Trophoblast cell (in vitro differentiated cells and primary cell): ENCODE data around the gene TMEM181.

Source experiments
- DNase-seq, 2 donors: peaks; one replicate each; pipeline ENCODE4 v3.0.0-alpha.2; 2016
- H2AFZ ChIP-seq: 2 replicates; pipeline ENCODE4 v1.6.1; 2013; ENCODE audit warnings: low read length, moderate library complexity, mild to moderate bottlenecking; ENCODE audit not compliant: insufficient read depth, poor library complexity
- H2AK5ac ChIP-seq: 2 replicates; pipeline ENCODE4 v1.6.1; 2013; ENCODE audit warnings: mild to moderate bottlenecking, low read length
- H2BK120ac ChIP-seq: 2 replicates; pipeline ENCODE4 v1.6.1; 2013; ENCODE audit warnings: low read length, mild to moderate bottlenecking, moderate library complexity; ENCODE audit not compliant: insufficient read depth, poor library complexity
- H2BK12ac ChIP-seq: 2 replicates; pipeline ENCODE4 v1.6.1; 2013; ENCODE audit warnings: mild to moderate bottlenecking, low read length, moderate library complexity
- H2BK5ac ChIP-seq: 2 replicates; pipeline ENCODE4 v1.6.1; 2013; ENCODE audit warnings: low read length, low read depth, moderate library complexity, mild to moderate bottlenecking; ENCODE audit not compliant: poor library complexity
- H3K14ac ChIP-seq: 2 replicates; pipeline ENCODE4 v1.6.1; 2013; ENCODE audit warnings: mild to moderate bottlenecking, low read length
- H3K18ac ChIP-seq: 2 replicates; pipeline ENCODE4 v1.6.1; 2013; ENCODE audit warnings: mild to moderate bottlenecking, low read length
- H3K23ac ChIP-seq: 2 replicates; pipeline ENCODE4 v1.6.1; 2013; ENCODE audit warnings: low read length
- H3K27ac ChIP-seq: 2 replicates; pipeline ENCODE4 v1.5.1; 2013; ENCODE audit warnings: low read depth, mild to moderate bottlenecking, inconsistent platforms, low read length, moderate library complexity
- H3K27me3 ChIP-seq: 2 replicates; pipeline ENCODE4 v1.6.1; 2013; ENCODE audit warnings: inconsistent platforms, mild to moderate bottlenecking, low read length, moderate library complexity; ENCODE audit not compliant: insufficient read depth
- H3K36me3 ChIP-seq, 2 experiments: 1 replicate in 1 of 2; 2 replicates in 1 of 2; pipeline ENCODE4 v1.6.1; 2013; ENCODE audit warnings: low read length in 2 of 2, mild to moderate bottlenecking in 2 of 2, moderate library complexity in 1 of 2; ENCODE audit not compliant: insufficient read depth in 2 of 2, control insufficient read depth in 1 of 2
- H3K4ac ChIP-seq: 2 replicates; pipeline ENCODE4 v1.6.1; 2013; ENCODE audit warnings: low read depth, mild to moderate bottlenecking, low read length, moderate library complexity
- H3K4me1 ChIP-seq, 2 experiments: 1 replicate in 1 of 2; 2 replicates in 1 of 2; pipeline ENCODE4 v1.6.1; 2013; ENCODE audit warnings: low read length in 2 of 2, mild to moderate bottlenecking in 2 of 2, moderate library complexity in 1 of 2; ENCODE audit not compliant: insufficient read depth in 2 of 2, control insufficient read depth in 1 of 2
- H3K4me2 ChIP-seq: 2 replicates; pipeline ENCODE4 v1.6.1; 2013; ENCODE audit warnings: inconsistent platforms, mild to moderate bottlenecking, low read length, moderate library complexity
- H3K4me3 ChIP-seq: 2 replicates; pipeline ENCODE4 v1.5.1; 2013; ENCODE audit warnings: mild to moderate bottlenecking, low read depth, low read length, inconsistent platforms
- H3K79me1 ChIP-seq: one replicate; pipeline ENCODE4 v1.6.1; 2013; ENCODE audit warnings: low read length
- H3K79me2 ChIP-seq: 2 replicates; pipeline ENCODE4 v1.6.1; 2013; ENCODE audit warnings: low read length, mild to moderate bottlenecking; ENCODE audit not compliant: control insufficient read depth, insufficient read depth, poor library complexity
- H3K9ac ChIP-seq: 2 replicates; pipeline ENCODE4 v1.6.1; 2013; ENCODE audit warnings: mild to moderate bottlenecking, low read length
- H3K9me3 ChIP-seq: 2 replicates; pipeline ENCODE4 v1.6.1; 2013; ENCODE audit warnings: low read depth, mild to moderate bottlenecking, control low read depth, inconsistent platforms, low read length; ENCODE audit not compliant: insufficient read depth
- H4K12ac ChIP-seq: 2 replicates; pipeline ENCODE4 v1.6.1; 2013; ENCODE audit warnings: low read depth, mild to moderate bottlenecking, low read length, moderate library complexity
- H4K8ac ChIP-seq: 2 replicates; pipeline ENCODE4 v1.6.1; 2013; ENCODE audit warnings: low read depth, mild to moderate bottlenecking, low read length, moderate library complexity
- H4K91ac ChIP-seq: one replicate; pipeline ENCODE4 v1.6.1; 2013; ENCODE audit warnings: low read depth, mild to moderate bottlenecking, low read length, moderate library complexity
- WGBS: extraction: QIAGEN DNeasy Blood & Tissue Kit; methylation state at CpG from one replicate; pipeline ENCODE4 v1.1.7; 2013; ENCODE audit warnings: missing lambda C conversion rate; ENCODE audit not compliant: insufficient read length, insufficient coverage; ENCODE audit errors: extremely low coverage; 5-methylcytosine and 5-hydroxymethylcytosine counted together

TMEM181 gene

GRCh38 chr6:158567871-158568401 lies 8.0 kb downstream of the TMEM181 start:
- H2AFZ ChIP-seq, result no peak overlapping the region

DNA sequence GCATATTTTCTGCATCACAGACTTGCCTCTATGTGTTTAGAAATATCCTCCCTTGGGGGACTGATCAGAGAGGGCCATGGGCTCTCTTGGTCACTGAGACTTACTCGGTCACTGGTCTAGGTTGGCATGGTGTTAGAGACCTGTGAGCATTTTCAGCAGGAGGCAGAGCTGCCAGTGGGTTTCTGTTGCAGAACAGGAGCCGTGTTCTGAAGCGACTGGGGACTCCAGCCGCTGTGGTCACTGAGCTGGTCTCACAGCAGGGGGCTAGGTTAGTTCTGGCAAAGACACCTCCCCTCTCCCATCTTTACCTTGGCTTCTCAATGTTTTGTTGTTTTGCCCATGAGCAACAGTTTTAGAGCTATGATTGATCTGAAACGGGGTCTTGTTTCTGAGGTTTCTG lies 8.7 kb downstream of the TMEM181 start:
- peaks cover 9 to 12% of the 10 kb centered on the region in 2 experiments for H3K36me3 ChIP-seq
- H2BK120ac ChIP-seq, result no peak overlapping the region
- no peak overlapping the region for H4K8ac ChIP-seq
- WGBS, result no CpG with 5 or more reads among the region's 5 CpGs
- H3K9ac ChIP-seq, result no peak overlapping the region
- H2AK5ac ChIP-seq, result no peak overlapping the region
- H3K18ac ChIP-seq, result no peak overlapping the region
- peaks cover 1% of the 10 kb centered on the region for H3K79me2 ChIP-seq
- H3K4me1 ChIP-seq, result peaks cover 0 to 8% of the 10 kb centered on the region in 2 experiments
- no peak overlapping the region for H3K4ac ChIP-seq
- H3K27ac ChIP-seq, result no peak overlapping the region
- H3K9me3 ChIP-seq, result no peaks in the 10 kb centered on the region
- no peak overlapping the region for H4K91ac ChIP-seq
- H3K27me3 ChIP-seq, result no peaks in the 10 kb centered on the region
- H2BK5ac ChIP-seq, result no peak overlapping the region
- H3K79me1 ChIP-seq, result no peaks in the 10 kb centered on the region
- H2BK12ac ChIP-seq, result no peak overlapping the region
- H2AFZ ChIP-seq, result no peak overlapping the region
- H3K4me2 ChIP-seq, result no peak overlapping the region
- no peak overlapping the region for H4K12ac ChIP-seq
- no peak overlapping the region for H3K23ac ChIP-seq
- H3K14ac ChIP-seq, result no peak overlapping the region
- no peak for DNase-seq
- H3K4me3 ChIP-seq, result no peak overlapping the region

More at GRCh38 chr6:158567871-158568401, 8.0 kb downstream of the TMEM181 start:
- Histone ChIP-seq H3K9me3 (no peaks in the 10 kb centered on the region), H4K12ac (no peak overlapping the region), H3K23ac (no peak overlapping the region), H3K4me3 (no peak overlapping the region), H2BK5ac (no peak overlapping the region), H3K4ac (no peak overlapping the region), H3K79me1 (no peaks in the 10 kb centered on the region), H3K9ac (no peak overlapping the region), H2BK12ac (no peak overlapping the region), H2BK120ac (no peak overlapping the region), H3K36me3 (peaks cover 3 to 6% of the 10 kb centered on the region in 2 experiments), H3K4me2 (no peak overlapping the region), H3K27ac (no peak overlapping the region), H3K14ac (no peak overlapping the region), H4K8ac (no peak overlapping the region), H3K27me3 (no peaks in the 10 kb centered on the region), H3K4me1 (peaks cover 2 to 11% of the 10 kb centered on the region in 2 experiments), H3K79me2 (peaks cover 1% of the 10 kb centered on the region), H3K18ac (no peak overlapping the region), H2AK5ac (no peak overlapping the region), H4K91ac (no peak overlapping the region)
- no CpG with 5 or more reads among the region's 12 CpGs for WGBS
- no peak for DNase-seq

DNA sequence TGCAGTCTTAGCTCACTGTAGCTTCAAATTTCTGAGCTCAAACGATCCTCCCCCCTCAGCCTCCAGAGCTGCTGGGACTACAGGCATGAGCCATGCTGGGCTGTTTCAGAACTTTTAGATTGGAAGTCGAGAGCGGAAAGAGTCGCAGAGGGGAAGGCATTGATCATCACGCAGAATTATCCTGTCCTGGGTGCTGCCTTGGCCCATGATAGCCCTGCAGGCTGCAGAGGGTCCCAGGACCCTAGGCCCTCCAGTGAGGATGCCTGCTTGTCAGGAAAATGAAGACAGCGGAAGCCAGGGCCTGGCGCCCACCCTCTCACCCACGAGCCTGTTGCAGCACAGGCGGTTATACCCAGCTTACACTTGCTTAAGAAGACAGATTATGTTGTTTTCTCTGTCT lies 9.1 kb downstream of the TMEM181 start:
- H2AK5ac ChIP-seq, result no peak overlapping the region
- no CpG with 5 or more reads among the region's 9 CpGs for WGBS
- peaks cover 12 to 13% of the 10 kb centered on the region in 2 experiments for H3K36me3 ChIP-seq
- no peak overlapping the region for H2AFZ ChIP-seq
- DNase-seq, result no peak
- no peak overlapping the region for H3K14ac ChIP-seq
- H3K4ac ChIP-seq, result no peak overlapping the region
- no peak overlapping the region for H2BK120ac ChIP-seq
- H2BK5ac ChIP-seq, result no peak overlapping the region
- no peak overlapping the region for H2BK12ac ChIP-seq
- no peaks in the 10 kb centered on the region for H3K27me3 ChIP-seq
- no peaks in the 10 kb centered on the region for H3K79me1 ChIP-seq
- no peaks in the 10 kb centered on the region for H3K9me3 ChIP-seq
- H3K79me2 ChIP-seq, result peaks cover 1% of the 10 kb centered on the region
- H3K23ac ChIP-seq, result no peak overlapping the region
- no peak overlapping the region for H3K18ac ChIP-seq
- no peak overlapping the region for H4K8ac ChIP-seq
- no peak overlapping the region for H4K91ac ChIP-seq
- peaks cover 0 to 8% of the 10 kb centered on the region in 2 experiments for H3K4me1 ChIP-seq
- H4K12ac ChIP-seq, result no peak overlapping the region
- no peak overlapping the region for H3K4me3 ChIP-seq
- H3K27ac ChIP-seq, result no peak overlapping the region
- no peak overlapping the region for H3K4me2 ChIP-seq
- H3K9ac ChIP-seq, result no peak overlapping the region

DNA sequence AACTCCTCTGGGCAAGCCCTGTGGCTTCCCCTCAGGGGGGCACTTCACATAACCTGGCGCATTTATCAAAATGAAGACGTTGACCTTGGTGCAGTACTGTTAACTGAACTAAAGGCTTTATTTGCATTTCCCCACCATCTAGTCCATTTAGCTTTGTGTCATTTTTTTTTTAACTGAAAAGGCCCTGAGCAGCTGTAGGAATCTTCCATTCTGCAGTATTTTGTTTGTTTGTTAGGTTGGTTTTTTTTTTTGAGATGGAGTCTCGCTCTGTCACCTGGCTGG lies 10.7 kb downstream of the TMEM181 start:
- H3K23ac ChIP-seq, result no peak overlapping the region
- H3K14ac ChIP-seq, result no peak overlapping the region
- H3K9ac ChIP-seq, result no peak overlapping the region
- no peak for DNase-seq
- H4K12ac ChIP-seq, result no peak overlapping the region
- H3K4ac ChIP-seq, result no peak overlapping the region
- H2BK120ac ChIP-seq, result no peak overlapping the region
- H3K4me2 ChIP-seq, result no peak overlapping the region
- no peak overlapping the region for H4K8ac ChIP-seq
- no peak overlapping the region for H3K27ac ChIP-seq
- H3K36me3 ChIP-seq, result peaks cover 12 to 15% of the 10 kb centered on the region in 2 experiments
- peaks cover 1% of the 10 kb centered on the region for H3K79me2 ChIP-seq
- no CpG with 5 or more reads among the region's 3 CpGs for WGBS
- H4K91ac ChIP-seq, result no peak overlapping the region
- H2AK5ac ChIP-seq, result no peak overlapping the region
- H3K9me3 ChIP-seq, result no peaks in the 10 kb centered on the region
- H2AFZ ChIP-seq, result no peak overlapping the region
- no peak overlapping the region for H2BK12ac ChIP-seq
- peaks cover 0 to 10% of the 10 kb centered on the region in 2 experiments for H3K4me1 ChIP-seq
- no peak overlapping the region for H3K18ac ChIP-seq
- no peaks in the 10 kb centered on the region for H3K27me3 ChIP-seq
- no peak overlapping the region for H3K4me3 ChIP-seq
- H2BK5ac ChIP-seq, result no peak overlapping the region
- H3K79me1 ChIP-seq, result no peaks in the 10 kb centered on the region
